Measurements from ENCODE around the gene LTBP3. TPM values are rescaled to one million over a fixed set of nuclear protein-coding genes. Genes with fewer than 3 reads are reported as not detected.

LTBP3 gene
- total and polyA plus RNA-seq, 9 of the 15 experiments (the other 6 are each of a cell fraction or from before 2014, with no cell fraction given) = 0.06 to 20.5 (median 4.8) TPM

DNA sequence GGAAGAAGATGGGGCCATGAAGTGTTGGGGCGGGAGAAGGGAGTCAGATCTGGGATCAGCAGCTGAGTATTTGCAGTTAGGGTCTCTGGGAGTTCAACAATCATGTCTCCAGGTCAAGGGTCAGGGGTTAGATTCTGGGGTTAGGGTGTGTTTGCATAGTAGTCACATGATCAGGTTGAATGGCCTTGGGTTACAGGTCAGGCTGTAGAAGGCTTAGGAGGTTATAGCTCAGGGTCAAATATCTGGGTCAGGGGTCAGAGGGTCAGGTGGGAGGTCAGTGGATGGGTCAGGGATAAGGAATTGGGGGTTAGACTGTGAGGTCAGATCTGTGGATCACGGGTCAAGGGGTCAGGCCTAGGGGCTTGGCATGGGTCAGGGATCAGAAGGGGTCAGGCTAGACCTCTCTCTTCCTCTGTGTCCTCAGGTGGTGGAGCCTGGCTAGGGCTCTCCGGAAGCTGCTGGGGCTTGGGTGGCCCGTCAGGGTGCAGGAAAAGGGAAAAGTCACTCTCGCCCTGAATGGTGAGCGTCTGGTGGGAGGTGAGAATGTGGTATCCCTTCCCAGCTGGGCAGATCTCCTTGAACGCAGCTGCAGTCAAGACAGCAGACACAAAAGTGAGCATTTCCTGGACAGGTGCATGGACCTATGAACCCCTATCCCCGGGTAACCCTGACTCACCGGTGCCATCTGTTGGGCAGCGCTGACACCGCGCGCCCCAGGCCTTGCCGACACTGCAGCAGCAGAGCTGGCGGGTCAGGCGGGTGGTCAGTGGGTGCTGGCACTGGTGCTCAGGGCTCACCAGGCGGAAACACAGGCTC lies 6.4 kb downstream of the LTBP3 start (continued):
- TF ChIP-seq ZNF518B (CRISPR knock-in tag; IDR thresholded peaks at IDR 0.05) (no peak), ZSCAN32 (CRISPR knock-in tag; IDR thresholded peaks at IDR 0.05) (no peak), ZBTB7A (IDR thresholded peaks at IDR 0.05; ENCODE audit: borderline replicate concordance, control insufficient read depth, low read depth, low read length) (peak; percentile 43), HMGXB4 (CRISPR knock-in tag; IDR thresholded peaks at IDR 0.05) (0 out of 2 replicates have a peak, but pooled peaks have one; percentile 30), ZNF512 (tag; IDR thresholded peaks at IDR 0.05) (no peak), POLR2G (IDR thresholded peaks at IDR 0.05; ENCODE audit: low read depth, low read length) (no peak), KLF6 (CRISPR knock-in tag; IDR thresholded peaks at IDR 0.05; ENCODE audit: borderline replicate concordance) (no peak), THRB (CRISPR knock-in tag; conservative IDR thresholded peaks at IDR 0.05) (0 out of 2 replicates have a peak, but pooled peaks have one; percentile 61), SMARCA5 (IDR thresholded peaks at IDR 0.05) (0 out of 2 replicates have a peak, but pooled peaks have one; percentile 26), CHD4 (IDR thresholded peaks at IDR 0.05; ENCODE audit: insufficient read depth, insufficient replicate concordance, low read depth, low read length, poor library complexity, severe bottlenecking) (no peak), ATF1 (CRISPR knock-in tag; IDR thresholded peaks at IDR 0.05) (0 out of 2 replicates have a peak, but pooled peaks have one; percentile 27), ATF1 (tag; IDR thresholded peaks at IDR 0.05) (no peak)
- TF ChIP-seq, protein P1, sequence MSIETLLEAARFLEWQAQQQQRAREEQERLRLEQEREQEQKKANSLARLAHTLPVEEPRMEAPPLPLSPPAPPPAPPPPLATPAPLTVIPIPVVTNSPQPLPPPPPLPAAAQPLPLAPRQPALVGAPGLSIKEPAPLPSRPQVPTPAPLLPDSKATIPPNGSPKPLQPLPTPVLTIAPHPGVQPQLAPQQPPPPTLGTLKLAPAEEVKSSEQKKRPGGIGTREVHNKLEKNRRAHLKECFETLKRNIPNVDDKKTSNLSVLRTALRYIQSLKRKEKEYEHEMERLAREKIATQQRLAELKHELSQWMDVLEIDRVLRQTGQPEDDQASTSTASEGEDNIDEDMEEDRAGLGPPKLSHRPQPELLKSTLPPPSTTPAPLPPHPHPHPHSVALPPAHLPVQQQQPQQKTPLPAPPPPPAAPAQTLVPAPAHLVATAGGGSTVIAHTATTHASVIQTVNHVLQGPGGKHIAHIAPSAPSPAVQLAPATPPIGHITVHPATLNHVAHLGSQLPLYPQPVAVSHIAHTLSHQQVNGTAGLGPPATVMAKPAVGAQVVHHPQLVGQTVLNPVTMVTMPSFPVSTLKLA (conservative IDR thresholded peaks at IDR 0.05) = no peak
